ENCODE measurements around the gene TTLL10. TPM values are rescaled to one million over a fixed set of nuclear protein-coding genes. Genes with fewer than 3 reads are reported as not detected.

TTLL10 gene
- total RNA-seq, 2 experiments from 2014 or later = not detected

- Mint-ChIP-seq H3K4me1 (peaks cover 7% of the 10 kb centered on the region), H3K27ac (no peak overlapping the region), H3K4me3 (no peak overlapping the region), H3K27me3 (no peaks in the 10 kb centered on the region), H3K36me3 (no peaks in the 10 kb centered on the region), H3K9me3 (peaks cover 5% of the 10 kb centered on the region)
- no peak for DNase-seq
These were observed 23.5 kb downstream of the TTLL10 start for GRCh38 chr1:1197188-1197500.

- Mint-ChIP-seq H3K27me3 (no peaks in the 10 kb centered on the region), H3K9me3 (peaks cover 4% of the 10 kb centered on the region), H3K4me3 (no peak overlapping the region), H3K4me1 (peaks cover 7% of the 10 kb centered on the region), H3K36me3 (no peaks in the 10 kb centered on the region), H3K27ac (no peak overlapping the region)
- no peak for DNase-seq
These were observed 24.1 kb downstream of the TTLL10 start for GRCh38 chr1:1197551-1198422.

GRCh38 chr1:1198423-1199140 lies 24.9 kb downstream of the TTLL10 start:
- no peaks in the 10 kb centered on the region for H3K27me3 Mint-ChIP-seq
- peaks cover 7% of the 10 kb centered on the region for H3K4me1 Mint-ChIP-seq
- H3K27ac Mint-ChIP-seq = no peak overlapping the region
- H3K36me3 Mint-ChIP-seq = no peaks in the 10 kb centered on the region
- peaks cover 4% of the 10 kb centered on the region for H3K9me3 Mint-ChIP-seq
- no peak for DNase-seq
- H3K4me3 Mint-ChIP-seq = no peak overlapping the region

GRCh38 chr1:1199141-1199960 lies 25.7 kb downstream of the TTLL10 start:
- Mint-ChIP-seq H3K27ac (peak overlapping the region; percentile 20), H3K4me3 (peak overlapping the region; percentile 22), H3K9me3 (peaks cover 4% of the 10 kb centered on the region), H3K36me3 (no peaks in the 10 kb centered on the region), H3K27me3 (no peaks in the 10 kb centered on the region), H3K4me1 (peaks cover 7% of the 10 kb centered on the region)
- no peak for DNase-seq

- no peaks in the 10 kb centered on the region for H3K27me3 Mint-ChIP-seq
- peak overlapping the region; percentile 64 for H3K4me3 Mint-ChIP-seq
- H3K36me3 Mint-ChIP-seq = no peaks in the 10 kb centered on the region
- peak overlapping the region; percentile 76 for H3K27ac Mint-ChIP-seq
- DNase-seq = no peak
- peaks cover 7% of the 10 kb centered on the region for H3K4me1 Mint-ChIP-seq
- no peaks in the 10 kb centered on the region for H3K9me3 Mint-ChIP-seq
These were observed 26.5 kb downstream of the TTLL10 start for GRCh38 chr1:1199961-1200875.

GRCh38 chr1:1200876-1201810 lies 27.5 kb downstream of the TTLL10 start:
- no peaks in the 10 kb centered on the region for H3K9me3 Mint-ChIP-seq
- no peaks in the 10 kb centered on the region for H3K36me3 Mint-ChIP-seq
- peak; percentile 93 for DNase-seq
- H3K27ac Mint-ChIP-seq = peak overlapping the region; percentile 76
- no peaks in the 10 kb centered on the region for H3K27me3 Mint-ChIP-seq
- peak overlapping the region; percentile 64 for H3K4me3 Mint-ChIP-seq
- H3K4me1 Mint-ChIP-seq = peaks cover 10% of the 10 kb centered on the region

GRCh38 chr1:1202831-1203560 lies 29.3 kb downstream of the TTLL10 start:
- no peak for DNase-seq
- Mint-ChIP-seq H3K4me1 (peaks cover 16% of the 10 kb centered on the region), H3K27me3 (no peaks in the 10 kb centered on the region), H3K9me3 (no peaks in the 10 kb centered on the region), H3K4me3 (no peak overlapping the region), H3K36me3 (no peaks in the 10 kb centered on the region), H3K27ac (no peak overlapping the region)

GRCh38 chr1:1203561-1204424 lies 30.1 kb downstream of the TTLL10 start:
- DNase-seq = no peak
- no peaks in the 10 kb centered on the region for H3K27me3 Mint-ChIP-seq
- no peaks in the 10 kb centered on the region for H3K9me3 Mint-ChIP-seq
- no peak overlapping the region for H3K27ac Mint-ChIP-seq
- no peaks in the 10 kb centered on the region for H3K36me3 Mint-ChIP-seq
- H3K4me1 Mint-ChIP-seq = peaks cover 21% of the 10 kb centered on the region
- no peak overlapping the region for H3K4me3 Mint-ChIP-seq

- H3K36me3 Mint-ChIP-seq = no peaks in the 10 kb centered on the region
- peaks cover 25% of the 10 kb centered on the region for H3K4me1 Mint-ChIP-seq
- no peak overlapping the region for H3K27ac Mint-ChIP-seq
- H3K9me3 Mint-ChIP-seq = no peaks in the 10 kb centered on the region
- DNase-seq = no peak
- peak overlapping the region; percentile 47 for H3K4me3 Mint-ChIP-seq
- H3K27me3 Mint-ChIP-seq = no peaks in the 10 kb centered on the region
These were observed 30.8 kb downstream of the TTLL10 start for GRCh38 chr1:1204425-1204920.

GRCh38 chr1:1204998-1205768 lies 31.5 kb downstream of the TTLL10 start:
- peaks cover 25% of the 10 kb centered on the region for H3K4me1 Mint-ChIP-seq
- H3K27me3 Mint-ChIP-seq = no peaks in the 10 kb centered on the region
- DNase-seq = no peak
- H3K9me3 Mint-ChIP-seq = no peaks in the 10 kb centered on the region
- H3K27ac Mint-ChIP-seq = no peak overlapping the region
- no peaks in the 10 kb centered on the region for H3K36me3 Mint-ChIP-seq
- H3K4me3 Mint-ChIP-seq = peak overlapping the region; percentile 77

- Mint-ChIP-seq H3K36me3 (peaks cover 1% of the 10 kb centered on the region), H3K27me3 (no peaks in the 10 kb centered on the region), H3K9me3 (no peaks in the 10 kb centered on the region), H3K27ac (no peak overlapping the region), H3K4me3 (peak overlapping the region; percentile 78), H3K4me1 (peaks cover 23% of the 10 kb centered on the region)
- no peak for DNase-seq
These were observed 32.2 kb downstream of the TTLL10 start for GRCh38 chr1:1205769-1206375.
